ENCODE results near the gene LIPM. TPM values are rescaled to one million over a fixed set of nuclear protein-coding genes. Genes with fewer than 3 reads are reported as not detected.
"Not testable (repeated sequence)": the region's sequence is repeated elsewhere in the genome, so short reads cannot be mapped to it uniquely, and the experiment has no call there.

LIPM gene
- total RNA-seq, 8 experiments from 2014 or later: not detected

- Histone ChIP-seq H3K27ac (no peak overlapping the region), H3K4me3 (no peak overlapping the region), H3K4me1 (replicated peaks in 1 of 2) (peaks cover 0 to 2% of the 10 kb centered on the region in 2 donors)
- 81 to 100% (median 91%) methylated on average over 1 to 2 of the region's 2 CpGs; no CpG with 5 or more reads in 2 of the 10 experiments for WGBS, 10 experiments
- in situ Hi-C loops (cut with MboI; ENCODE audit: low pct_unique_long_range_greater_than_20kb in 2 of 9, low sequenced_read_pairs in 9 of 9, unreplicated experiment in 9 of 9): loop anchor here in 7 of 9 experiments (10.0 to 25.0 kb wide), 5 partner anchors 92 to 404 kb away; partner anchors contain the start of gene CH25H (in 3 of the 7)
- peak in 1 of 8 experiments; percentile 33 for ATAC-seq (replicated peaks in 6 of 8)
Observed at GRCh38 chr10:88833156-88833555, 30.6 kb downstream of the LIPM start.

- ATAC-seq (replicated peaks in 6 of 8): no peak
- Histone ChIP-seq H3K4me1 (replicated peaks in 1 of 2) (peaks cover 0 to 2% of the 10 kb centered on the region in 2 donors), H3K27ac (no peak overlapping the region), H3K4me3 (no peak overlapping the region)
- in situ Hi-C loops (cut with MboI; ENCODE audit: low pct_unique_long_range_greater_than_20kb in 2 of 9, low sequenced_read_pairs in 9 of 9, unreplicated experiment in 9 of 9): loop anchor here in 7 of 9 experiments (10.0 to 25.0 kb wide), 5 partner anchors 91 to 404 kb away; partner anchors contain the start of gene CH25H (in 3 of the 7)
- 33 to 100% (median 72%) methylated on average over 1 to 2 of the region's 2 CpGs; no CpG with 5 or more reads in 3 of the 10 experiments for WGBS, 10 experiments
Observed at GRCh38 chr10:88833723-88834122, 31.2 kb downstream of the LIPM start.

- Histone ChIP-seq H3K4me1 (replicated peaks in 1 of 2) (peaks cover 0 to 2% of the 10 kb centered on the region in 2 donors), H3K4me3 (no peak overlapping the region), H3K27ac (no peak overlapping the region)
- in situ Hi-C loops (cut with MboI; ENCODE audit: low pct_unique_long_range_greater_than_20kb in 2 of 9, low sequenced_read_pairs in 9 of 9, unreplicated experiment in 9 of 9): loop anchor here in 7 of 9 experiments (10.0 to 25.0 kb wide), 5 partner anchors 89 to 402 kb away; partner anchors contain the start of gene CH25H (in 3 of the 7)
- WGBS, 10 experiments: 0 to 47% (median 11%) methylated on average over 3 to 9 of the region's 10 CpGs; no CpG with 5 or more reads in 2 of the 10 experiments
- ATAC-seq (replicated peaks in 6 of 8): peak; percentile 92 to 100 (median 98)
Observed at GRCh38 chr10:88835096-88835909, 32.8 kb downstream of the LIPM start.

GRCh38 chr10:88835910-88836221 lies 33.3 kb downstream of the LIPM start:
- Histone ChIP-seq H3K4me1 (replicated peaks in 1 of 2) (peaks cover 0 to 2% of the 10 kb centered on the region in 2 donors), H3K4me3 (no peak overlapping the region), H3K27ac (no peak overlapping the region)
- peak in 5 of 8 experiments; percentile 8 to 34 (median 20) for ATAC-seq (replicated peaks in 6 of 8)
- in situ Hi-C loops (cut with MboI; ENCODE audit: low pct_unique_long_range_greater_than_20kb in 2 of 9, low sequenced_read_pairs in 9 of 9, unreplicated experiment in 9 of 9): loop anchor here in 7 of 9 experiments (10.0 to 25.0 kb wide), 5 partner anchors 89 to 401 kb away; partner anchors contain the start of gene CH25H (in 3 of the 7)
- WGBS, 10 experiments: 0 to 20% (median 0%) methylated on average over 1 to 2 of the region's 2 CpGs; no CpG with 5 or more reads in 2 of the 10 experiments

DNA sequence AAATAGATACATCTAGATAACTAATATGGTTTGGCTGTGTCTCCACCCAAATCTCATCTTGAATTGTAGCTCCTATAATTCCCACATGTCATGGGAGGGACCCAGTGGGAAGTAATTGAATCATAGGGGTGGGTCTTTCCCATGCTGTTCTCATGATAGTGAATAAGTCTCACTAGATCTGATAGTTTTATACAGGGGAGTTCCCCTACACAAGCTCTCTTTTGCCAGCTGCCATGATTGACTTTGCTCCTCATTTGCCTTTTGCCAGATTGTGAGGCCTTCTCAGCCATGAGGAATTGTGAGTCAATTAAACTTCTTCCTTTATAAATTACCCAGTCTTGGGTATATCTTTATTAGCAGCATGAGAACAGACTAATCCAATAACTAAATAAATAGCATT lies 35.1 kb downstream of the LIPM start:
- ATAC-seq (replicated peaks in 6 of 8): peak in 2 of 8 experiments; percentile 48 to 67
- not testable (repeated sequence) for H3K4me3 ChIP-seq; H3K4me1 ChIP-seq (replicated peaks in 1 of 2); H3K27ac ChIP-seq
- in situ Hi-C loops (cut with MboI; ENCODE audit: low pct_unique_long_range_greater_than_20kb in 2 of 9, low sequenced_read_pairs in 9 of 9, unreplicated experiment in 9 of 9): loop anchor here in 7 of 9 experiments (10.0 to 25.0 kb wide), 5 partner anchors 87 to 400 kb away; partner anchors contain the start of gene CH25H (in 3 of the 7)

DNA sequence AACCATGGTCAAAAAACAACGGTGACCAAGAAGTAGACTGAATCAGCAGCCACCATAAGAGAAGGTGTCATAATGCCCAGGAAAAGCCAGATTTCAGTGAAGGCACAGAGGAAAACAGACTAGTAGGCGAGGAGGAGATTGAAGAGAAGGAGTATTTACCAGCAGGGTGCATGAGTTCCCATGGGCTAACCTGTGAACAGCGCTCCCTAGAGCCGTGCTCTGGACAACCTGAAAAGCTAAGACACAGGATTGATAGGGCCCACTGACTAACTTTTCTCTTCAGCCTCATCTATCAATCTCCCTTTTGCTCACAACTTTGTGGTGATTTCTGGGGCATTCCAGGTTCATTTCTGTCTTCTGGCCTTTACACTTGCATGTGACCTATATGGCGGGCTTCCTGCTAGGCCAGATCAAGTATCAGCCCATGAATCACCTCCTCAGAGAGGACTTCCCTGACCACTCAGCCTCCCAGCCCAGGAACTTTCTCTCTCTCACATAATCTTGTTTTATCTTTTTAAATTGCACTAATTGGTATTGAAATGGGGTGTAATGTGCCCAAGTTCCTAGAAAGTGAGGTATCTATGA lies 36.3 kb downstream of the LIPM start:
- H3K4me1 ChIP-seq (replicated peaks in 1 of 2): no peaks in the 10 kb centered on the region
- in situ Hi-C loops (cut with MboI; ENCODE audit: low pct_unique_long_range_greater_than_20kb in 2 of 9, low sequenced_read_pairs in 9 of 9, unreplicated experiment in 9 of 9): loop anchor here in 7 of 9 experiments (10.0 to 25.0 kb wide), 5 partner anchors 86 to 398 kb away; partner anchors contain the start of gene CH25H (in 3 of the 7)
- H3K4me3 ChIP-seq: no peak overlapping the region
- ATAC-seq (replicated peaks in 6 of 8): no peak
- 67 to 100% (median 89%) methylated on average over 1 to 5 of the region's 5 CpGs; no CpG with 5 or more reads in 1 of the 10 experiments for WGBS, 10 experiments
- H3K27ac ChIP-seq: no peak overlapping the region

DNA sequence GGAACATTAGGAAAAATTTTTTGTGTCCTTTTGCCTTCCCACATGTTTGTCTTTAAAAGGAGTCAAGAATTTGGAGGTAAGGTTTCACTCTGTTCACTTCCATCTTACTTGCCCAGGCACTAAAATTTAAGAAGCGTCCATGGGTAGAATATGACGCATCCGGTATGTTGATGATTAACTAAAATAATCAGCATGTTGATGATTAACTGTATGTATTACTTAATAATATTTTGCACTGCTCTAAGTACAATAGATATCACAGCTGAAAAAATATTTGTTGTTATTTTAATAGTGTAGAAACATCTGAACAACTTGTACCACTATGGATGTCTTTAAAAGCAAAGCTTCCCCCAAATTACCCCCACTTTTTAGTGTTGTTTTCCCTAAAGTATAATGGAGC lies 37.6 kb downstream of the LIPM start:
- ATAC-seq (replicated peaks in 6 of 8): no peak
- Histone ChIP-seq H3K27ac (no peak overlapping the region), H3K4me3 (no peak overlapping the region), H3K4me1 (replicated peaks in 1 of 2) (no peaks in the 10 kb centered on the region)
- WGBS, 10 experiments: 80 to 95% (median 90%) methylated on average over 1 to 3 of the region's 3 CpGs; no CpG with 5 or more reads in 2 of the 10 experiments
- in situ Hi-C loops (cut with MboI; ENCODE audit: low pct_unique_long_range_greater_than_20kb in 2 of 9, low sequenced_read_pairs in 9 of 9, unreplicated experiment in 9 of 9): loop anchor here in 6 of 9 experiments (10.0 to 25.0 kb wide), 4 partner anchors 85 to 397 kb away; partner anchors contain the start of gene CH25H (in 3 of the 6)

- no peak overlapping the region for H3K27ac ChIP-seq
- no peak for ATAC-seq (replicated peaks in 6 of 8)
- H3K4me3 ChIP-seq: no peak overlapping the region
- in situ Hi-C loops (cut with MboI; ENCODE audit: low pct_unique_long_range_greater_than_20kb in 2 of 9, low sequenced_read_pairs in 9 of 9, unreplicated experiment in 9 of 9): loop anchor here in 6 of 9 experiments (10.0 to 25.0 kb wide), 4 partner anchors 84 to 396 kb away; partner anchors contain the start of gene CH25H (in 3 of the 6)
- no peaks in the 10 kb centered on the region for H3K4me1 ChIP-seq (replicated peaks in 1 of 2)
- WGBS, 10 experiments: 57 to 100% (median 91%) methylated on average over 2 to 5 of the region's 5 CpGs; no CpG with 5 or more reads in 1 of the 10 experiments
Observed at GRCh38 chr10:88840881-88841280, 38.4 kb downstream of the LIPM start.

DNA sequence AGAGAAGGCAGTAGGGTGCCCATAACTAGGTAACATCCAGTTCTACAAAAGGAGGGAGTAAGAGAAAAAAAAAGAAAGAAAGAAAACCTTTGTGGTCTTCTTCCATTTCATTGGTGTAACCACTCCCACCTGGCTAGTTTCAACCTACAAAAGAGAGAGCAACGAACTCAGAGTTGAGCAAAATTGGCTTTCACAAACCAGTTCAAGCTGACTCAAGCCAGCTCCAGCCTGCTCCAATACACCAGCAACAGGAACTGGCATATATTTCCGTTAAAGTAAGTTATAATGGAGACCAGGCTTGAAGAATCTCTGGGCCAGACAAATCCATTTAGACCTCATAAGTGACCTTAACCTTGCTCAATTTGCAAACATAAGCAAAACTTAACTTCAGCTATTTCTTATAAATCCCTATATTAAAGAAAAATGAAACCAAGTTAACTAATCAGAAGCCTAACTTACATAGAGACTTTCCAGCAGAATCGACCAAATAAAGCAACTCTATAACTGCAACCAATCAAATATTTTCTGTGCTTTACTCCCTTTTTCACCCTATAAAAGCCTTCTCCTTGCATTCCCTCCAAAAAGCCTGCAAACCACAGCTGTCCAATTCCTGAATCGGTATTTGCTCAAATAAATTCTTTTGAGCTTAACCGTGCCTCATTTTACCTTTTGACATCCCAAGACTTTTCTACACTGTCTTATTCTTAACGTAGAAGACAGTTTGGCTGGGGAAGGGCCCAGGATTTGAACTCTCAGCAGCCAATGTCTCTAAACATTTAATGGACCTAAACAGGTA lies 39.0 kb downstream of the LIPM start:
- 43 to 88% (median 68%) methylated on average over 3 to 6 of the region's 6 CpGs; no CpG with 5 or more reads in 1 of the 10 experiments for WGBS, 10 experiments
- in situ Hi-C loops (cut with MboI; ENCODE audit: low pct_unique_long_range_greater_than_20kb in 2 of 9, low sequenced_read_pairs in 9 of 9, unreplicated experiment in 9 of 9): loop anchor here in 6 of 9 experiments (10.0 to 25.0 kb wide), 4 partner anchors 83 to 396 kb away; partner anchors contain the start of gene CH25H (in 3 of the 6)
- H3K27ac ChIP-seq: no peak overlapping the region
- H3K4me3 ChIP-seq: no peak overlapping the region
- ATAC-seq (replicated peaks in 6 of 8): no peak
- no peaks in the 10 kb centered on the region for H3K4me1 ChIP-seq (replicated peaks in 1 of 2)

GRCh38 chr10:88843171-88843570 lies 40.6 kb downstream of the LIPM start:
- 67 to 100% (median 93%) methylated on average over 1 to 4 of the region's 4 CpGs for WGBS, 10 experiments
- Histone ChIP-seq H3K4me3 (no peak overlapping the region), H3K27ac (no peak overlapping the region), H3K4me1 (replicated peaks in 1 of 2) (no peaks in the 10 kb centered on the region)
- ATAC-seq (replicated peaks in 6 of 8): no peak
- in situ Hi-C loops (cut with MboI; ENCODE audit: low pct_unique_long_range_greater_than_20kb in 2 of 9, low sequenced_read_pairs in 9 of 9, unreplicated experiment in 9 of 9): loop anchor here in 6 of 9 experiments (10.0 to 25.0 kb wide), 4 partner anchors 82 to 394 kb away; partner anchors contain the start of gene CH25H (in 3 of the 6)

- no peaks in the 10 kb centered on the region for H3K4me1 ChIP-seq (replicated peaks in 1 of 2)
- H3K27ac ChIP-seq: no peak overlapping the region
- ATAC-seq (replicated peaks in 6 of 8): peak in 4 of 8 experiments; percentile 32 to 82 (median 44)
- no peak overlapping the region for H3K4me3 ChIP-seq
- 0 to 80% (median 68%) methylated on average over 1 of the region's 1 CpG; no CpG with 5 or more reads in 2 of the 10 experiments for WGBS, 10 experiments
- in situ Hi-C loops (cut with MboI; ENCODE audit: low pct_unique_long_range_greater_than_20kb in 2 of 9, low sequenced_read_pairs in 9 of 9, unreplicated experiment in 9 of 9): loop anchor here in 6 of 9 experiments (10.0 to 25.0 kb wide), 4 partner anchors 76 to 389 kb away; partner anchors contain the start of gene CH25H (in 3 of the 6)
Observed at GRCh38 chr10:88848499-88848898, 46.0 kb downstream of the LIPM start.

GRCh38 chr10:88849234-88849633 lies 46.7 kb downstream of the LIPM start:
- no peak overlapping the region for H3K4me3 ChIP-seq
- no peak for ATAC-seq (replicated peaks in 6 of 8)
- 60 to 100% (median 100%) methylated on average over 1 of the region's 1 CpG; no CpG with 5 or more reads in 5 of the 10 experiments for WGBS, 10 experiments
- H3K4me1 ChIP-seq (replicated peaks in 1 of 2): no peaks in the 10 kb centered on the region
- no peak overlapping the region for H3K27ac ChIP-seq
- in situ Hi-C loops (cut with MboI; ENCODE audit: low pct_unique_long_range_greater_than_20kb in 2 of 9, low sequenced_read_pairs in 9 of 9, unreplicated experiment in 9 of 9): loop anchor here in 6 of 9 experiments (10.0 to 25.0 kb wide), 4 partner anchors 76 to 388 kb away; partner anchors contain the start of gene CH25H (in 3 of the 6)
